ENCODE measurements around the gene KDM6B.
A peak's percentile ranks its signal among the peaks of the same experiment; 100 is the strongest.

Gene KDM6B

DNA sequence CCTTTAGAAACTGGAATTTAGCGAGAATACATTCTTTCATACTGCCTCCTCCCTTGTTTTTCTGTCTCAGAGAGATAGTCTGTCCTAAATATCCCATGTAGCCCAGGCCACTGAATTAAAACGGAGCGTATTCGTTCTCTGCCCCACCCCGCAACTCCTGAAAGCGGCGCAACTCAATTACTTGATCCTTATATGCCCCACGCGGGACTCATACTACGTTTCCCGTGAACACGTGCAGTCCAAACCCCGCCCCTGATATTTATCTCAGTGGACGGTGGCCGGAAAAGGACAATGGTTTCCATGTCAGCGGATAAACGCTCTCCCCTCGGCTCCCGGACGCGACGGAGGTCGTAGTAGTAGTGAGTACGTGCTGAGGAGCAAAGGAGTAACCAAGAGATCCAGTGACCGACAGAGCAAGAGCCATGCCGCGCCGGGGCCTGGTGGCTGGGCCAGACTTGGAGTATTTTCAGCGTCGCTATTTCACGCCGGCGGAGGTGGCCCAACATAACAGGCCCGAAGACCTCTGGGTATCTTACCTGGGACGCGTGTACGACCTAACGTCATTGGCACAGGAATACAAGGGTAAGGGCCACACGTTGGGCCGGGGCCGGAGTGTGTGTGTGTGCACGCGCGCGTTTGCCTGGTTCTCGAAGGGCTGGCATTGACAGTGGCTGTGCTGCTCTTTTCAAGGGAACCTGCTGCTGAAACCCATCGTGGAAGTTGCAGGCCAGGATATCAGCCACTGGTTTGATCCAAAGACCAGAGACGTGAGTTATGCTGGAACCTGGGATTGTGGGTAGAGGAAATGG is 23.9 kb downstream of the KDM6B start, which contains the start of gene CYB5D1 (continued):
- TF ChIP-seq FEZF1 (tag by site-specific recombination; IDR thresholded peaks at IDR 0.05) = peak; percentile 63; the same call in 1 of the 2 replicates
- TF ChIP-seq GLI4 (tag by site-specific recombination; IDR thresholded peaks at IDR 0.05) = no peak
- no peak for TF ChIP-seq ZIC2 (tag by site-specific recombination; IDR thresholded peaks at IDR 0.05)
- peak; percentile 92 for TF ChIP-seq SP3 (tag by site-specific recombination; IDR thresholded peaks at IDR 0.05)
- no peak for TF ChIP-seq ZNF747 (tag by site-specific recombination; IDR thresholded peaks at IDR 0.05)

DNA sequence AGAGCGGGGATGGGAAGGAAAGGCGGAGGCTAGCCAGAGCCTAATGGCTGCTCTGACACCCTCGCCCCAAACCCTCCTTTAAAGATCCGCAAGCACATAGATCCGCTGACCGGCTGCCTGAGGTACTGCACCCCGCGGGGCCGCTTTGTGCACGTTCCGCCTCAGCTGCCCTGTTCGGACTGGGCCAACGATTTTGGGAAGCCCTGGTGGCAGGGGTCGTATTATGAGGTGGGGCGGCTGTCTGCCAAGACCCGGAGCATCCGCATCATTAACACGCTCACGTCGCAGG is 24.4 kb downstream of the KDM6B start:
- H3K27ac ChIP-seq (ENCODE audit: extremely low read depth, low read depth, low read length) = peak overlapping the region; percentile 90
- H3K9me3 ChIP-seq (ENCODE audit: control insufficient read depth, insufficient read depth, low read depth, low read length) = no peaks in the 10 kb centered on the region
- H3K4me1 ChIP-seq (ENCODE audit: control insufficient read depth, insufficient read depth, low read length) = peaks cover 10% of the 10 kb centered on the region
- H3K4me3 ChIP-seq (ENCODE audit: low read depth, low read length) = peak overlapping the region; percentile 88
- TF ChIP-seq ZNF23 (tag by site-specific recombination; IDR thresholded peaks at IDR 0.05; ENCODE audit: borderline replicate concordance) (no peak), KLF7 (tag by site-specific recombination; IDR thresholded peaks at IDR 0.05; ENCODE audit: borderline replicate concordance) (no peak), HOXC10 (CRISPR knock-in tag; IDR thresholded peaks at IDR 0.05) (no peak), ZBTB20 (tag by site-specific recombination; IDR thresholded peaks at IDR 0.05) (peak; percentile 32), YY1 (tag by site-specific recombination; IDR thresholded peaks at IDR 0.05) (peak; percentile 21; the same call in 1 of the 2 replicates), ZXDB (tag by site-specific recombination; IDR thresholded peaks at IDR 0.05) (no peak), ZNF132 (tag by site-specific recombination; IDR thresholded peaks at IDR 0.05; ENCODE audit: borderline replicate concordance) (no peak), ZNF677 (tag by site-specific recombination; IDR thresholded peaks at IDR 0.05) (no peak)
- TF ChIP-seq, protein P1, sequence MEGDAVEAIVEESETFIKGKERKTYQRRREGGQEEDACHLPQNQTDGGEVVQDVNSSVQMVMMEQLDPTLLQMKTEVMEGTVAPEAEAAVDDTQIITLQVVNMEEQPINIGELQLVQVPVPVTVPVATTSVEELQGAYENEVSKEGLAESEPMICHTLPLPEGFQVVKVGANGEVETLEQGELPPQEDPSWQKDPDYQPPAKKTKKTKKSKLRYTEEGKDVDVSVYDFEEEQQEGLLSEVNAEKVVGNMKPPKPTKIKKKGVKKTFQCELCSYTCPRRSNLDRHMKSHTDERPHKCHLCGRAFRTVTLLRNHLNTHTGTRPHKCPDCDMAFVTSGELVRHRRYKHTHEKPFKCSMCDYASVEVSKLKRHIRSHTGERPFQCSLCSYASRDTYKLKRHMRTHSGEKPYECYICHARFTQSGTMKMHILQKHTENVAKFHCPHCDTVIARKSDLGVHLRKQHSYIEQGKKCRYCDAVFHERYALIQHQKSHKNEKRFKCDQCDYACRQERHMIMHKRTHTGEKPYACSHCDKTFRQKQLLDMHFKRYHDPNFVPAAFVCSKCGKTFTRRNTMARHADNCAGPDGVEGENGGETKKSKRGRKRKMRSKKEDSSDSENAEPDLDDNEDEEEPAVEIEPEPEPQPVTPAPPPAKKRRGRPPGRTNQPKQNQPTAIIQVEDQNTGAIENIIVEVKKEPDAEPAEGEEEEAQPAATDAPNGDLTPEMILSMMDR (tag by site-specific recombination; IDR thresholded peaks at IDR 0.05) = peak; percentile 52; the same call in 1 of the 2 replicates
- TF ChIP-seq, protein P2, sequence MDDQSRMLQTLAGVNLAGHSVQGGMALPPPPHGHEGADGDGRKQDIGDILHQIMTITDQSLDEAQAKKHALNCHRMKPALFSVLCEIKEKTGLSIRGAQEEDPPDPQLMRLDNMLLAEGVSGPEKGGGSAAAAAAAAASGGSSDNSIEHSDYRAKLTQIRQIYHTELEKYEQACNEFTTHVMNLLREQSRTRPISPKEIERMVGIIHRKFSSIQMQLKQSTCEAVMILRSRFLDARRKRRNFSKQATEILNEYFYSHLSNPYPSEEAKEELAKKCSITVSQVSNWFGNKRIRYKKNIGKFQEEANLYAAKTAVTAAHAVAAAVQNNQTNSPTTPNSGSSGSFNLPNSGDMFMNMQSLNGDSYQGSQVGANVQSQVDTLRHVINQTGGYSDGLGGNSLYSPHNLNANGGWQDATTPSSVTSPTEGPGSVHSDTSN (CRISPR knock-in tag; IDR thresholded peaks at IDR 0.05) = no peak
- TF ChIP-seq, protein P3, sequence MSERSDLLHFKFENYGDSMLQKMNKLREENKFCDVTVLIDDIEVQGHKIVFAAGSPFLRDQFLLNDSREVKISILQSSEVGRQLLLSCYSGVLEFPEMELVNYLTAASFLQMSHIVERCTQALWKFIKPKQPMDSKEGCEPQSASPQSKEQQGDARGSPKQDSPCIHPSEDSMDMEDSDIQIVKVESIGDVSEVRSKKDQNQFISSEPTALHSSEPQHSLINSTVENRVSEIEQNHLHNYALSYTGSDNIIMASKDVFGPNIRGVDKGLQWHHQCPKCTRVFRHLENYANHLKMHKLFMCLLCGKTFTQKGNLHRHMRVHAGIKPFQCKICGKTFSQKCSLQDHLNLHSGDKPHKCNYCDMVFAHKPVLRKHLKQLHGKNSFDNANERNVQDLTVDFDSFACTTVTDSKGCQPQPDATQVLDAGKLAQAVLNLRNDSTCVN (tag by site-specific recombination; optimal IDR thresholded peaks at IDR 0.05) = peak; percentile 31
- TF ChIP-seq, protein P4, sequence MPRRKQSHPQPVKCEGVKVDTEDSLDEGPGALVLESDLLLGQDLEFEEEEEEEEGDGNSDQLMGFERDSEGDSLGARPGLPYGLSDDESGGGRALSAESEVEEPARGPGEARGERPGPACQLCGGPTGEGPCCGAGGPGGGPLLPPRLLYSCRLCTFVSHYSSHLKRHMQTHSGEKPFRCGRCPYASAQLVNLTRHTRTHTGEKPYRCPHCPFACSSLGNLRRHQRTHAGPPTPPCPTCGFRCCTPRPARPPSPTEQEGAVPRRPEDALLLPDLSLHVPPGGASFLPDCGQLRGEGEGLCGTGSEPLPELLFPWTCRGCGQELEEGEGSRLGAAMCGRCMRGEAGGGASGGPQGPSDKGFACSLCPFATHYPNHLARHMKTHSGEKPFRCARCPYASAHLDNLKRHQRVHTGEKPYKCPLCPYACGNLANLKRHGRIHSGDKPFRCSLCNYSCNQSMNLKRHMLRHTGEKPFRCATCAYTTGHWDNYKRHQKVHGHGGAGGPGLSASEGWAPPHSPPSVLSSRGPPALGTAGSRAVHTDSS (tag by site-specific recombination; IDR thresholded peaks at IDR 0.05) = no peak
- CTCF ChIA-PET = interaction anchor here (0.6 to 14.4 kb wide), 8 partner anchors 12 to 199 kb away, joined by 3 to 141 read pairs (median 4); no protein-coding TSS in a partner anchor
- H3K36me3 ChIP-seq (ENCODE audit: control insufficient read depth in 2 of 2, insufficient read depth in 1 of 2, low read length in 2 of 2) = peaks cover 27 to 48% of the 10 kb centered on the region in 2 experiments
- POLR2A ChIA-PET = interaction anchor here (0.6 kb wide), 1 partner anchor 60 kb away, joined by 5 read pairs; no protein-coding TSS in a partner anchor
